Activated T-cell treated with anti-CD3 and anti-CD28 coated beads, Interleukin-2, amount 50 U/mL, for 4 hours (primary cell): Measurements from ENCODE around the gene ZNF630. TPM values are rescaled to one million over a fixed set of nuclear protein-coding genes. Genes with fewer than 3 reads are reported as not detected.
"Not testable (repeated sequence)": the region's sequence is repeated elsewhere in the genome, so short reads cannot be mapped to it uniquely, and the experiment has no call there.

ENCODE experiments used
- ATAC-seq, 2 donors: fragments of 200-7000 bp; cut with Tn5 transposase; one replicate each; pipeline ENCODE4 v1.10.0; 2021
- DNase-seq: peaks from one replicate; pipeline ENCODE4 v3.0.0-alpha.2; 2020
- H3K27me3 Mint-ChIP-seq: one replicate; pipeline ENCODE4 v1.8.0; 2021; ENCODE audit warnings: low read depth, mixed read lengths
- H3K36me3 Mint-ChIP-seq: one replicate; pipeline ENCODE4 v1.8.0; 2022; ENCODE audit warnings: mixed read lengths; ENCODE audit not compliant: insufficient read depth
- H3K4me1 Mint-ChIP-seq: one replicate; pipeline ENCODE4 v1.8.0; 2021; ENCODE audit warnings: low read depth, mixed read lengths
- H3K4me3 Mint-ChIP-seq: one replicate; pipeline ENCODE4 v1.8.0; 2021; ENCODE audit warnings: mild to moderate bottlenecking, moderate library complexity, mixed read lengths
- H3K9me3 Mint-ChIP-seq: one replicate; pipeline ENCODE4 v1.8.0; 2021; ENCODE audit warnings: mixed read lengths
- total RNA-seq, 3 donors: library from RNA; stranded (reverse); gene quantifications; one replicate each; pipeline ENCODE4 v1.2.1, GENCODE V29; 2021

ZNF630 gene
- total RNA-seq, 3 donors from 2014 or later, result 0.25 to 0.84 (median 0.42) TPM

GRCh38 chrX:48019892-48020291, 51.5 kb downstream of the ZNF630 start:
- H3K27me3 Mint-ChIP-seq, H3K9me3 Mint-ChIP-seq, DNase-seq, H3K4me3 Mint-ChIP-seq, H3K36me3 Mint-ChIP-seq: not testable (repeated sequence)
- peak; percentile 33 to 56 for ATAC-seq
- H3K4me1 Mint-ChIP-seq, result peaks cover 11% of the 10 kb centered on the region

GRCh38 chrX:48016583-48017310, 54.7 kb downstream of the ZNF630 start:
- not testable (repeated sequence) for H3K4me3 Mint-ChIP-seq, H3K27me3 Mint-ChIP-seq, H3K4me1 Mint-ChIP-seq, H3K9me3 Mint-ChIP-seq, DNase-seq, ATAC-seq, H3K36me3 Mint-ChIP-seq

- H3K27me3 Mint-ChIP-seq, H3K4me1 Mint-ChIP-seq, H3K4me3 Mint-ChIP-seq, H3K9me3 Mint-ChIP-seq, DNase-seq, ATAC-seq, H3K36me3 Mint-ChIP-seq: not testable (repeated sequence)
Measured at GRCh38 chrX:48009445-48009960, 61.9 kb downstream of the ZNF630 start.

Other genes with a start within 250 kb of the ZNF630 start
- gene ZNF81, start 234.7 kb downstream of the ZNF630 start, total RNA-seq, result 1 to 10 TPM; 5.4 to 7.6 (median 7.6) TPM
- 1 to 10 TPM; 3.3 to 4.0 (median 3.7) TPM for gene ZNF182, start 67.7 kb downstream of the ZNF630 start, total RNA-seq
- gene SPACA5, start 64.7 kb downstream of the ZNF630 start, total RNA-seq, result not detected
- gene SPACA5B, start 59.0 kb upstream of the ZNF630 start, total RNA-seq, result not detected
- gene SSX5, start 125.2 kb upstream of the ZNF630 start, total RNA-seq, result not detected
- under 1 TPM in 2 of 3 donors, not detected in 1; 0.16 to 0.23 TPM for gene SSX1, start 183.8 kb upstream of the ZNF630 start, total RNA-seq